Mammary epithelial cell (primary cell): ENCODE data around the gene CAMTA1.

Source experiments
- CTCF ChIP-seq, 2 donors: IDR thresholded peaks in 1 of 2; conservative IDR thresholded peaks in 1 of 2; 2 replicates each; pipeline ENCODE4 v1.5.1; 2011 to 2012; ENCODE audit warnings: inconsistent platforms in 2 of 2, low read length in 2 of 2, mild to moderate bottlenecking in 2 of 2, control low read depth in 1 of 2, low read depth in 1 of 2; ENCODE audit not compliant: insufficient read depth in 1 of 2; ENCODE audit errors: extremely low read depth in 1 of 2
- EZH2 ChIP-seq: IDR thresholded peaks from 2 replicates; pipeline ENCODE4 v1.6.1; 2012; ENCODE audit warnings: low read length, inconsistent platforms, borderline replicate concordance

- TF ChIP-seq EZH2 (no peak), CTCF (conservative IDR thresholded peaks at IDR 0.05 in 1 of 2, IDR thresholded peaks at IDR 0.05 in 1 of 2; ENCODE audit: extremely low read depth in 1 of 2, insufficient read depth in 1 of 2, low read depth in 1 of 2, low read length in 2 of 2) (no peak)
These were observed 597.7 kb downstream of the CAMTA1 start for GRCh38 chr1:7382971-7383370.
